GM23248 (cell line): Measurements from ENCODE around the gene ATG9B. TPM values are rescaled to one million over a fixed set of nuclear protein-coding genes. Genes with fewer than 3 reads are reported as not detected.

Experiments used
- DNase-seq: peaks from one replicate; pipeline ENCODE4 v3.0.0-alpha.2; 2015
- H2AFZ ChIP-seq: fragments of 200-600 bp; sonication (generic); 2 replicates; pipeline ENCODE4 v1.6.1; 2016; ENCODE audit warnings: antibody characterized with exemption
- H3F3A ChIP-seq: fragments of 200-600 bp; sonication (generic); 2 replicates; pipeline ENCODE4 v1.6.1; 2016; ENCODE audit warnings: mild to moderate bottlenecking, antibody characterized with exemption, mixed run types; ENCODE audit not compliant: insufficient read depth
- H3K27ac ChIP-seq: fragments of 200-600 bp; sonication (generic); 2 replicates; pipeline ENCODE4 v1.5.1; 2016; ENCODE audit warnings: mild to moderate bottlenecking
- H3K27me3 ChIP-seq: fragments of 200-600 bp; sonication (generic); replicated peaks from 2 replicates; pipeline ENCODE4 v1.6.1; 2016; ENCODE audit warnings: mild to moderate bottlenecking; ENCODE audit not compliant: insufficient read depth
- H3K36me3 ChIP-seq: fragments of 200-600 bp; sonication (generic); 2 replicates; pipeline ENCODE4 v1.6.1; 2016; ENCODE audit warnings: low read depth, mild to moderate bottlenecking
- H3K4me1 ChIP-seq: fragments of 200-600 bp; sonication (generic); 2 replicates; pipeline ENCODE4 v1.6.1; 2016; ENCODE audit warnings: mild to moderate bottlenecking; ENCODE audit not compliant: insufficient read depth
- H3K4me2 ChIP-seq: fragments of 200-600 bp; sonication (generic); one replicate; pipeline ENCODE4 v1.6.1; 2016; ENCODE audit warnings: mild to moderate bottlenecking; ENCODE audit not compliant: unreplicated experiment
- H3K4me3 ChIP-seq: fragments of 200-600 bp; sonication (generic); 2 replicates; pipeline ENCODE4 v1.5.1; 2016; ENCODE audit warnings: mild to moderate bottlenecking
- H3K79me2 ChIP-seq: fragments of 200-600 bp; sonication (generic); 2 replicates; pipeline ENCODE4 v1.6.1; 2016; ENCODE audit warnings: mild to moderate bottlenecking; ENCODE audit not compliant: insufficient read depth
- H3K9ac ChIP-seq: fragments of 200-600 bp; sonication (generic); 2 replicates; pipeline ENCODE4 v1.6.1; 2016; ENCODE audit warnings: mild to moderate bottlenecking
- H3K9me2 ChIP-seq: fragments of 200-600 bp; sonication (generic); 2 replicates; pipeline ENCODE4 v1.6.1; 2016; ENCODE audit warnings: mixed run types, mild to moderate bottlenecking, moderate library complexity; ENCODE audit not compliant: insufficient read depth
- H3K9me3 ChIP-seq: fragments of 200-600 bp; sonication (generic); one replicate; pipeline ENCODE4 v1.6.1; 2017; ENCODE audit warnings: low read depth
- H4K20me1 ChIP-seq: fragments of 200-600 bp; sonication (generic); 2 replicates; pipeline ENCODE4 v1.6.0; 2016; ENCODE audit not compliant: insufficient read depth
- EZH2 ChIP-seq: fragments of 200-600 bp; sonication (generic); IDR thresholded peaks from 2 replicates; pipeline ENCODE4 v1.6.1; 2018; ENCODE audit warnings: antibody characterized with exemption, mild to moderate bottlenecking; ENCODE audit not compliant: insufficient read depth, poor library complexity, severe bottlenecking
- EZH2phosphoT487 ChIP-seq: fragments of 200-600 bp; sonication (generic); IDR thresholded peaks from 2 replicates; pipeline ENCODE4 v1.6.1; 2018; ENCODE audit warnings: antibody characterized with exemption, moderate library complexity, mild to moderate bottlenecking, low read depth; ENCODE audit not compliant: insufficient read depth
- WGBS, 2 experiments: methylation state at CpG; one replicate each; pipeline ENCODE4 v1.1.6; 2015 to 2017; ENCODE audit warnings: low lambda C conversion rate in 2 of 2, low coverage in 1 of 2; ENCODE audit errors: missing lambda C conversion rate in 2 of 2; 5-methylcytosine and 5-hydroxymethylcytosine counted together
- in situ Hi-C: fragments of 300-500 bp; cut with MboI; formaldehyde crosslinking; loops from 2 replicates; pipeline ENCODE4 v1.15.0; 2020
- polyA plus RNA-seq: library from polyadenylated mRNA; unstranded; fragments of >200 nt; fragmentation: Nextera tagmentation; extraction: Ambion mirVana; gene quantifications from 2 replicates; pipeline ENCODE4 v1.2.1, GENCODE V29; 2016
- total RNA-seq: library from RNA; depleted of rRNA; stranded (reverse); fragments of >200 nt; shearing (Covaris generic); gene quantifications from 2 replicates; pipeline ENCODE4 v1.2.3, GENCODE V29; 2014; rRNA removed

Gene ATG9B
- total RNA-seq = not detected in 2 replicates
- polyA plus RNA-seq = 0.79 and 0.81 TPM in 2 replicates

GRCh38 chr7:151024435-151025056, at the start of gene ATG9B:
Gene ATG9B (minus strand): TSS chr7:151024494. CDS start chr7:151024423, 71 bp downstream.
- no peaks in the 10 kb centered on the region for H4K20me1 ChIP-seq
- no peaks in the 10 kb centered on the region for H3F3A ChIP-seq
- no peak within 1 kb of the TSS for H2AFZ ChIP-seq
- no peak within 1 kb of the TSS for H3K4me3 ChIP-seq
- WGBS, 2 experiments = 30 to 40% methylated on average over 4 of the region's 4 CpGs
- no peaks in the 10 kb centered on the region for H3K36me3 ChIP-seq
- H3K9ac ChIP-seq = no peak within 1 kb of the TSS
- no peak within 1 kb of the TSS for H3K4me2 ChIP-seq
- H3K79me2 ChIP-seq = peaks cover 8% of the 10 kb centered on the region
- H3K27ac ChIP-seq = no peak within 1 kb of the TSS
- H3K4me1 ChIP-seq = peaks cover 9% of the 10 kb centered on the region; the same call in 1 of the 2 replicates
- no peak for DNase-seq
- TF ChIP-seq EZH2phosphoT487 = no peak
- no peak for TF ChIP-seq EZH2
- H3K27me3 ChIP-seq = peaks cover 14% of the 10 kb centered on the region
- no peaks in the 10 kb centered on the region for H3K9me3 ChIP-seq
- no peaks in the 10 kb centered on the region for H3K9me2 ChIP-seq
- in situ Hi-C loops = no loop called here

- Histone ChIP-seq H3K9me2 (no peaks in the 10 kb centered on the region), H3K9me3 (no peaks in the 10 kb centered on the region), H3K27me3 (no peaks in the 10 kb centered on the region), H3F3A (peaks cover 7% of the 10 kb centered on the region; the same call in 1 of the 2 replicates), H3K4me2 (no peak overlapping the region), H2AFZ (no peak overlapping the region), H3K27ac (no peak overlapping the region), H4K20me1 (no peaks in the 10 kb centered on the region), H3K4me1 (peaks cover 7% of the 10 kb centered on the region), H3K4me3 (no peak overlapping the region), H3K36me3 (no peaks in the 10 kb centered on the region; the same call in 1 of the 2 replicates), H3K79me2 (peaks cover 13% of the 10 kb centered on the region), H3K9ac (no peak overlapping the region)
- no peak for DNase-seq
- in situ Hi-C loops = no loop called here
- 91 to 93% methylated on average over 17 of the region's 17 CpGs for WGBS, 2 experiments
- TF ChIP-seq EZH2phosphoT487 = no peak
- no peak for TF ChIP-seq EZH2
These were observed 49.7 kb upstream of the ATG9B start for GRCh38 chr7:151073990-151074389.

GRCh38 chr7:151071032-151071866, 47.0 kb upstream of the ATG9B start:
- Histone ChIP-seq H3K9me2 (no peaks in the 10 kb centered on the region), H4K20me1 (no peaks in the 10 kb centered on the region), H3K9ac (no peak overlapping the region), H3K4me1 (no peaks in the 10 kb centered on the region), H3K4me2 (no peak overlapping the region), H3K9me3 (no peaks in the 10 kb centered on the region), H3K4me3 (no peak overlapping the region), H2AFZ (no peak overlapping the region), H3K27me3 (no peaks in the 10 kb centered on the region), H3K36me3 (peaks cover 8% of the 10 kb centered on the region; the same call in 1 of the 2 replicates), H3K79me2 (no peaks in the 10 kb centered on the region), H3K27ac (no peak overlapping the region), H3F3A (no peaks in the 10 kb centered on the region)
- no peak for DNase-seq
- in situ Hi-C loops = no loop called here
- WGBS, 2 experiments = 91 to 94% methylated on average over 24 to 39 of the region's 39 CpGs
- TF ChIP-seq EZH2 (no peak), EZH2phosphoT487 (no peak)

GRCh38 chr7:151070574-151070960, 46.3 kb upstream of the ATG9B start:
- no peak overlapping the region for H2AFZ ChIP-seq
- no peak for DNase-seq
- H3K27ac ChIP-seq = no peak overlapping the region
- no peaks in the 10 kb centered on the region for H3K4me1 ChIP-seq
- H3K4me3 ChIP-seq = no peak overlapping the region
- H3K9me2 ChIP-seq = no peaks in the 10 kb centered on the region
- WGBS, 2 experiments = 91 to 94% methylated on average over 10 to 15 of the region's 15 CpGs
- in situ Hi-C loops = no loop called here
- H3K9ac ChIP-seq = no peak overlapping the region
- no peaks in the 10 kb centered on the region for H3K27me3 ChIP-seq
- H3F3A ChIP-seq = no peaks in the 10 kb centered on the region
- no peaks in the 10 kb centered on the region for H4K20me1 ChIP-seq
- H3K36me3 ChIP-seq = peaks cover 8% of the 10 kb centered on the region; the same call in 1 of the 2 replicates
- H3K9me3 ChIP-seq = no peaks in the 10 kb centered on the region
- peaks cover 2% of the 10 kb centered on the region; the same call in 1 of the 2 replicates for H3K79me2 ChIP-seq
- no peak overlapping the region for H3K4me2 ChIP-seq
- no peak for TF ChIP-seq EZH2phosphoT487
- TF ChIP-seq EZH2 = no peak
